ENCODE results near the gene MKX. TPM values are rescaled to one million over a fixed set of nuclear protein-coding genes. Genes with fewer than 3 reads are reported as not detected.

MKX gene
- total RNA-seq, 4 donors from 2014 or later, result 2.3 to 39.5 (median 26.5) TPM

DNA sequence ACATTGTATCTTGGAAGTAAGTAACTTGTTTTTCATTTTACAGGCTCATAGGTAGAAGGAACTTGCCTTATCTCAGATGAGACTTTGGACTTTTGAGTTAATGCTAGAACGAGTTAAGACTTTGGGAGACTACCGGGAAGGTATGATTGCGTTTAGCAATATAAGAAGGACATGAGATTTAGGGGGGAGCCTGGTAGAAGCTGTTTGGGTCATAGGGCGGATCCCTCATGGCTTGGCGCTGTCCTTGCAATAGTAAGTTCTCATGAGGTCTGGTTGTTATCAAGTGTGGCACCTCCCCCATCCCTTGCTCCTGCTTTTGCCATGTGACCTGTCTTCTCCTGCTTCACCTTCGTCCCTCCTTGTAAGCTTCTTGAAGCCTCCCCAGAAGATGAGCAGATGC is 110.3 kb downstream of the MKX start:
- TF ChIP-seq EP300 (IDR thresholded peaks at IDR 0.05), result no peak
- no peak for TF ChIP-seq POLR2A (IDR thresholded peaks at IDR 0.05)
- TF ChIP-seq, protein P1, sequence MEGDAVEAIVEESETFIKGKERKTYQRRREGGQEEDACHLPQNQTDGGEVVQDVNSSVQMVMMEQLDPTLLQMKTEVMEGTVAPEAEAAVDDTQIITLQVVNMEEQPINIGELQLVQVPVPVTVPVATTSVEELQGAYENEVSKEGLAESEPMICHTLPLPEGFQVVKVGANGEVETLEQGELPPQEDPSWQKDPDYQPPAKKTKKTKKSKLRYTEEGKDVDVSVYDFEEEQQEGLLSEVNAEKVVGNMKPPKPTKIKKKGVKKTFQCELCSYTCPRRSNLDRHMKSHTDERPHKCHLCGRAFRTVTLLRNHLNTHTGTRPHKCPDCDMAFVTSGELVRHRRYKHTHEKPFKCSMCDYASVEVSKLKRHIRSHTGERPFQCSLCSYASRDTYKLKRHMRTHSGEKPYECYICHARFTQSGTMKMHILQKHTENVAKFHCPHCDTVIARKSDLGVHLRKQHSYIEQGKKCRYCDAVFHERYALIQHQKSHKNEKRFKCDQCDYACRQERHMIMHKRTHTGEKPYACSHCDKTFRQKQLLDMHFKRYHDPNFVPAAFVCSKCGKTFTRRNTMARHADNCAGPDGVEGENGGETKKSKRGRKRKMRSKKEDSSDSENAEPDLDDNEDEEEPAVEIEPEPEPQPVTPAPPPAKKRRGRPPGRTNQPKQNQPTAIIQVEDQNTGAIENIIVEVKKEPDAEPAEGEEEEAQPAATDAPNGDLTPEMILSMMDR (IDR thresholded peaks at IDR 0.05), result no peak
- TF ChIP-seq POLR2AphosphoS5 (IDR thresholded peaks at IDR 0.05), result no peak
- WGBS, 2 donors (ENCODE audit: low coverage in 1 of 2), result 85 to 91% methylated on average over 4 to 5 of the region's 6 CpGs
- Histone ChIP-seq H3K4me3 (no peak overlapping the region), H3K36me3 (no peaks in the 10 kb centered on the region), H3K4me1 (no peaks in the 10 kb centered on the region), H3K27me3 (no peaks in the 10 kb centered on the region), H3K27ac (no peak overlapping the region), H3K9me3 (no peaks in the 10 kb centered on the region)
- ATAC-seq, result no peak

DNA sequence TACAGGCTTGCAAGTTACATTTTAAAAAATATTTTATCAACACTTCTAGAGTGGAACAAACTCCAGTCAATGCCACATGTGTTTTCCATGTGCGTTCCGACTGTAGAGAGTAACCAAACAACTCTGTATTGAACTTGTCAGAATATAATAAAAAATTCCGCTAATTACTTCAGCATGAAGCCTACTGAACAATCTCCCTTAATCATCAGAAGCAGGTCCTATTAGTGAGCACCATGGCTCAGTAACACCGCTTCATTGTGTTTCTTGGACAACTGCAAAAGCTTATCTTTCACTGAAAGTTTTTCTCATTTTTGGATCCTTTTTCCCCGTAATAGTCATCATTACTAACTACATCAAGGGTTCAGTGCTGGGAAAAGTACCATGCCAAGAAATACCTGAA is 117.0 kb downstream of the MKX start:
- Histone ChIP-seq H3K4me1 (no peaks in the 10 kb centered on the region), H3K9me3 (no peaks in the 10 kb centered on the region), H3K27me3 (no peaks in the 10 kb centered on the region), H3K27ac (no peak overlapping the region), H3K4me3 (no peak overlapping the region), H3K36me3 (no peaks in the 10 kb centered on the region)
- TF ChIP-seq POLR2A (IDR thresholded peaks at IDR 0.05) (no peak), EP300 (IDR thresholded peaks at IDR 0.05) (no peak), POLR2AphosphoS5 (IDR thresholded peaks at IDR 0.05) (no peak)
- TF ChIP-seq, protein P1 (IDR thresholded peaks at IDR 0.05), result no peak
- WGBS, 2 donors (ENCODE audit: low coverage in 1 of 2), result 87 to 88% methylated on average over 5 of the region's 5 CpGs
- ATAC-seq, result no peak

DNA sequence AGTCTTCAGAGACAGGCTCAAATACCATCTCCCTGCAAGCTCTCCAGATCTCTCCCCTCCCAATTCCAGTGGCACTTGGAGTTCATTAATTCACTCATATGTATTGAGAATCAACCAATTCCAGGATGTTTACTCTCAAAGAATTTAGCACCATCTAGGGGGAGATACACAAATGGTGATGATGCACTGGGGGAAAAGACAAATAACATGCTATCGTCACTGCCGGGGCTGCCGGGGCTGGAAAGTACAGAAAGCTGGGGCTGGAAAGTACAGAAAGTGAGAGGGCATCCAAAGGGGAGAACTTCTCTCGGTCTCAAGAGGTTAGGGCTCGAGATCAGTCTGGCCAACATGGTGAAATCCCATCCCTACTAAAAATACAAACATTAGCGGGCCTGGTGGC is 118.7 kb downstream of the MKX start:
- Histone ChIP-seq H3K27ac (no peak overlapping the region), H3K4me1 (peaks cover 0 to under 1% (median 0%) of the 10 kb centered on the region in 3 donors), H3K27me3 (no peaks in the 10 kb centered on the region), H3K36me3 (no peaks in the 10 kb centered on the region), H3K4me3 (no peak overlapping the region), H3K9me3 (no peaks in the 10 kb centered on the region)
- no peak for ATAC-seq
- no peak for TF ChIP-seq POLR2A (IDR thresholded peaks at IDR 0.05)
- TF ChIP-seq, protein P1 (IDR thresholded peaks at IDR 0.05), result no peak
- TF ChIP-seq POLR2AphosphoS5 (IDR thresholded peaks at IDR 0.05), result no peak
- no peak for TF ChIP-seq EP300 (IDR thresholded peaks at IDR 0.05)
- 67 to 72% methylated on average over 1 to 6 of the region's 6 CpGs for WGBS, 2 donors (ENCODE audit: low coverage in 1 of 2)

DNA sequence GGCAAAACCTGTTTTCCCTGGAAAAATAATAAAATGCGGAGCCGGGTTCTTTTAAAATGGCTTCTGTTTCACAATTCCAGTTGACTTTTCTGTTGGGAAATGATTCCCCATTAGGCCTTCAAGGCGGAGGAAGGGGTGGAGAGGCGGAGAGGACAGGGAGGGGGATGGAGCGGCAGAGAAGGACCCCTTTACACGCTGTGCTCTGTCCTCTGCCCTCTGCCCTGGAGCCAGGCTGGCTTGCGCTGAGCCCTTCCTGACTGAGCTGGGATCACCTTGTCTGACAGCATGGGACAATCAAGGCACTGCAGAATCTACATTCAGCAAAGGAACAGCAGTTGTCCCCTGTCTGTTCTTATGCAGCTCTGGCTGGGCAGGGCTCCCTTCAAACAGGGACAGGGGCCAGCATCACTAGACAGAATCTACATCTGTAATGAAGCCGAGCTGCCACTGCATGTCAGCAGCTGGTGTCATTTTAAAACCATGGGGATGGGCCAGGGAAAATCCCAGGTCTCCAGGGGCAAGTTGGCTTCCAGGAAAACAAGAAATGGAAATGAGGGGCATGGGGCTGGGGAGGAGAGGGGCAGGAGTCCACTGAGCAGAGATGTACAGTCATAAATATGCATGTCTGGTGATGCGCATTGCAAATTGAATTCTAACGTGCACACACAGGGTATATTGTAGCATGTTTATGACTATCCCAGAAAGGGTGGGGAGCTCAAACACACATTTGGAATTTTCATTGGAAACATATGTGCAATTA is 120.0 kb downstream of the MKX start:
- H3K4me1 ChIP-seq, result peaks cover 0 to 13% (median 3%) of the 10 kb centered on the region in 3 donors
- ATAC-seq, result no peak
- H3K27ac ChIP-seq, result no peak overlapping the region
- no peak overlapping the region for H3K4me3 ChIP-seq
- TF ChIP-seq POLR2AphosphoS5 (IDR thresholded peaks at IDR 0.05), result no peak
- WGBS, 2 donors (ENCODE audit: low coverage in 1 of 2), result 78 to 91% methylated on average over 4 of the region's 10 CpGs
- H3K36me3 ChIP-seq, result no peaks in the 10 kb centered on the region
- no peaks in the 10 kb centered on the region for H3K27me3 ChIP-seq
- H3K9me3 ChIP-seq, result no peaks in the 10 kb centered on the region

DNA sequence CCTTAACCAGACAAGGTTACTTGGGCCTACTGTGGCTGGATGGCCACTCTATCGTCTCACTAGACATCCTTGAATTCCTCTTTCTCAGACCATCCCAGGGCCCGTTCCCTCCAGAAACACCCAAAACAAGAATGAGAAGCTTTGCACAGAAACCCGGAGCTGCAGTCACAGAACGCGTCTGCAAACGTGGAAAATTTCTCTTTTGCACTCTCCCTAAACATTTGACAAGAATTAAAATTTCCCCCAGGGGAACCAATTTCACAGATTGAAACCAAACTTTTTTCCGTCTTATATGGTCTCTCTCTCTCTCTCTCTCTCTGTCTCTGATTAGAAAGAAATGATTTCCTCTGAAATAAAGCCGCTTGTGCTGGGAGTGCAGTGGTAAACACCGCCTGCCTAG is 120.7 kb downstream of the MKX start:
- no peak for ATAC-seq
- Histone ChIP-seq H3K9me3 (no peaks in the 10 kb centered on the region), H3K4me3 (no peak overlapping the region), H3K4me1 (peaks cover 0 to 20% (median 3%) of the 10 kb centered on the region in 3 donors), H3K27ac (no peak overlapping the region), H3K27me3 (no peaks in the 10 kb centered on the region), H3K36me3 (no peaks in the 10 kb centered on the region)
- WGBS, 2 donors (ENCODE audit: low coverage in 1 of 2), result 82 to 86% methylated on average over 1 to 7 of the region's 9 CpGs
- TF ChIP-seq POLR2A (IDR thresholded peaks at IDR 0.05), result no peak
- TF ChIP-seq, protein P1 (IDR thresholded peaks at IDR 0.05), result no peak
- TF ChIP-seq POLR2AphosphoS5 (IDR thresholded peaks at IDR 0.05), result no peak
- no peak for TF ChIP-seq EP300 (IDR thresholded peaks at IDR 0.05)

Small RNA genes within 50 kb of the gene (small RNA-seq; reads per million reads assigned to genes)
- 0 reads per million in 4 donors for gene RN7SKP132

Other genes starting within 250 kb of the MKX start
- 100 to 1,000 TPM in 1 of 4 donors, 10 to 100 TPM in 3; 40.5 to 104 (median 77.5) TPM for gene RAB18, start 241.5 kb downstream of the MKX start, total RNA-seq